GM19463 (cell line): Measurements from ENCODE around the gene NAV2.
A peak's percentile ranks its signal among the peaks of the same experiment; 100 is the strongest.

Experiments
- ATAC-seq: cut with Tn5 transposase; IDR thresholded peaks from one replicate; pipeline ENCODE4 v1.9.1; 2021; ENCODE audit warnings: mild to moderate bottlenecking, moderate library complexity; ENCODE audit not compliant: unreplicated experiment

The NAV2 gene

GRCh38 chr11:20093775-20094174, 381.1 kb downstream of the NAV2 start:
- ATAC-seq = no peak

GRCh38 chr11:20095189-20095588, 382.6 kb downstream of the NAV2 start:
- no peak for ATAC-seq

- no peak for ATAC-seq
Measured at GRCh38 chr11:20097319-20098221, 384.9 kb downstream of the NAV2 start.

GRCh38 chr11:20099527-20099926, 386.9 kb downstream of the NAV2 start:
- ATAC-seq = no peak

- ATAC-seq = no peak
Measured at GRCh38 chr11:20102397-20102796, 389.8 kb downstream of the NAV2 start.

GRCh38 chr11:20103281-20103680, 390.6 kb downstream of the NAV2 start:
- ATAC-seq = no peak

GRCh38 chr11:20105427-20105826, 392.8 kb downstream of the NAV2 start:
- ATAC-seq = no peak

- no peak for ATAC-seq
Measured at GRCh38 chr11:20109731-20110445, 397.3 kb downstream of the NAV2 start.

GRCh38 chr11:20110908-20111669, 398.5 kb downstream of the NAV2 start:
- ATAC-seq = peak; percentile 69

GRCh38 chr11:20111871-20112270, 399.2 kb downstream of the NAV2 start:
- no peak for ATAC-seq

- ATAC-seq = peak; percentile 62
Measured at GRCh38 chr11:20112291-20113148, 399.9 kb downstream of the NAV2 start.

- no peak for ATAC-seq
Measured at GRCh38 chr11:20113149-20113438, 400.5 kb downstream of the NAV2 start.

GRCh38 chr11:20114588-20114987, 402.0 kb downstream of the NAV2 start:
- no peak for ATAC-seq

- ATAC-seq = no peak
Measured at GRCh38 chr11:20116825-20117224, 404.2 kb downstream of the NAV2 start.

- ATAC-seq = no peak
Measured at GRCh38 chr11:20117291-20117690, 404.7 kb downstream of the NAV2 start.

GRCh38 chr11:20118209-20118608, 405.6 kb downstream of the NAV2 start:
- no peak for ATAC-seq

- no peak for ATAC-seq
Measured at GRCh38 chr11:20119315-20119714, 406.7 kb downstream of the NAV2 start.

GRCh38 chr11:20120134-20120925, 407.7 kb downstream of the NAV2 start:
- no peak for ATAC-seq

GRCh38 chr11:20122131-20122530, 409.5 kb downstream of the NAV2 start:
- ATAC-seq = no peak

- ATAC-seq = no peak
Measured at GRCh38 chr11:20125927-20126326, 413.3 kb downstream of the NAV2 start.
